Liver (tissue), 9 donors: ENCODE measurements around the gene NELL1. TPM values are rescaled to one million over a fixed set of nuclear protein-coding genes. Genes with fewer than 3 reads are reported as not detected.

ENCODE experiments used
- DNase-seq: peaks from one replicate; pipeline ENCODE4 v3.0.0-alpha.2; 2017; ENCODE audit warnings: low spot score
- H3K27ac ChIP-seq, 2 donors: one replicate each; pipeline ENCODE4 v1.7.0; 2013; ENCODE audit warnings: inconsistent platforms in 2 of 2, low read length in 2 of 2, control low read depth in 1 of 2, low read depth in 1 of 2, mild to moderate bottlenecking in 1 of 2
- H3K27me3 ChIP-seq, 4 donors: one replicate each; pipeline versions ENCODE4 v1.6.1 to v1.7.0; 2013; ENCODE audit warnings: low read length in 3 of 4, inconsistent platforms in 1 of 4, mild to moderate bottlenecking in 1 of 4, moderate library complexity in 1 of 4; ENCODE audit not compliant: control insufficient read depth in 4 of 4, insufficient read depth in 4 of 4
- H3K36me3 ChIP-seq, 4 donors: one replicate each; pipeline versions ENCODE4 v1.6.1 to v1.7.0; 2013; ENCODE audit warnings: low read length in 3 of 4, mild to moderate bottlenecking in 3 of 4, low read depth in 1 of 4, moderate library complexity in 1 of 4; ENCODE audit not compliant: control insufficient read depth in 4 of 4, insufficient read depth in 3 of 4
- H3K4me1 ChIP-seq, 4 donors: one replicate each; pipeline versions ENCODE4 v1.6.1 to v1.7.0; 2013; ENCODE audit warnings: low read length in 3 of 4, mild to moderate bottlenecking in 3 of 4, moderate library complexity in 1 of 4; ENCODE audit not compliant: control insufficient read depth in 4 of 4, insufficient read depth in 4 of 4
- H3K4me3 ChIP-seq, 3 donors: one replicate each; pipeline versions ENCODE4 v1.6.1 to v1.7.0; 2013; ENCODE audit warnings: low read length in 3 of 3, control low read depth in 1 of 3, low read depth in 1 of 3, mild to moderate bottlenecking in 1 of 3
- H3K9ac ChIP-seq, 2 donors: one replicate each; pipeline ENCODE4 v1.7.0; 2013; ENCODE audit warnings: low read length in 2 of 2, mild to moderate bottlenecking in 2 of 2, moderate library complexity in 2 of 2, control low read depth in 1 of 2, low read depth in 1 of 2
- H3K9me3 ChIP-seq, 4 donors: one replicate each; pipeline versions ENCODE4 v1.6.1 to v1.7.0; 2013; ENCODE audit warnings: low read length in 3 of 4; ENCODE audit not compliant: control insufficient read depth in 4 of 4
- FOXA1 ChIP-seq: IDR thresholded peaks from 2 replicates; pipeline ENCODE4 v1.6.1; 2016; ENCODE audit warnings: antibody characterized with exemption
- FOXA2 ChIP-seq: IDR thresholded peaks from 2 replicates; pipeline ENCODE4 v1.6.1; 2016; ENCODE audit warnings: antibody characterized with exemption
- GABPA ChIP-seq, 2 donors: IDR thresholded peaks in 1 of 2; conservative IDR thresholded peaks in 1 of 2; 2 replicates each; pipeline ENCODE4 v1.6.1; 2016; ENCODE audit warnings: antibody characterized with exemption in 2 of 2, mild to moderate bottlenecking in 1 of 2, moderate library complexity in 1 of 2
- HNF4G ChIP-seq: IDR thresholded peaks from 2 replicates; pipeline ENCODE4 v1.6.1; 2016; ENCODE audit warnings: antibody characterized with exemption
- JUND ChIP-seq, 2 donors: IDR thresholded peaks; 2 replicates each; pipeline ENCODE4 v1.6.1; 2016; ENCODE audit warnings: antibody characterized with exemption in 2 of 2
- SP1 ChIP-seq: IDR thresholded peaks from 2 replicates; pipeline ENCODE4 v1.6.1; 2018; ENCODE audit warnings: antibody characterized with exemption, mild to moderate bottlenecking
- TAF1 ChIP-seq: conservative IDR thresholded peaks from 2 replicates; pipeline ENCODE4 v1.6.1; 2016; ENCODE audit warnings: antibody characterized with exemption, mild to moderate bottlenecking
- YY1 ChIP-seq: IDR thresholded peaks from 2 replicates; pipeline ENCODE4 v1.6.1; 2016; ENCODE audit warnings: antibody characterized with exemption, mild to moderate bottlenecking
- WGBS: extraction: QIAGEN DNeasy Blood & Tissue Kit; methylation state at CpG from one replicate; pipeline ENCODE4 v1.1.7; 2013; 5-methylcytosine and 5-hydroxymethylcytosine counted together
- polyA plus RNA-seq, 2 donors: library from polyadenylated mRNA; stranded (reverse) in 1 of 2; unstranded in 1 of 2; fragments of 200-250 nt in 1 of 2; fragments of >200 nt in 1 of 2; fragmentation: Nextera tagmentation in 1 of 2; extraction: Ambion mirVana in 1 of 2; gene quantifications; one replicate each; pipeline versions ENCODE4 v1.2.1 to v1.2.3, GENCODE V29; 2013 to 2015
- total RNA-seq, 2 donors: library from RNA; depleted of rRNA; stranded (reverse); fragments of >200 nt; gene quantifications; one replicate each; pipeline ENCODE4 v1.2.3, GENCODE V29; 2014
- TF ChIP-seq, protein P1 (sequence below): fragments of 150-350 bp; IDR thresholded peaks from 2 replicates; pipeline ENCODE4 v1.5.1; 2017; ENCODE audit warnings: improper control_type of control experiment, low read depth, low read length; ENCODE audit not compliant: missing input control
- TF ChIP-seq, protein P2 (sequence below): IDR thresholded peaks from 2 replicates; pipeline ENCODE4 v1.6.1; 2016; ENCODE audit warnings: antibody characterized with exemption
- TF ChIP-seq, protein P3 (sequence below): IDR thresholded peaks from 2 replicates; pipeline ENCODE4 v1.6.1; 2016; ENCODE audit warnings: antibody characterized with exemption, mild to moderate bottlenecking
- donor health status: healthy.
- donor health status: healthy.
- donor health status: healthy.
- donor health status: healthy.
- donor health status: healthy.

The NELL1 gene
- total and polyA plus RNA-seq, 4 donors: not detected

DNA sequence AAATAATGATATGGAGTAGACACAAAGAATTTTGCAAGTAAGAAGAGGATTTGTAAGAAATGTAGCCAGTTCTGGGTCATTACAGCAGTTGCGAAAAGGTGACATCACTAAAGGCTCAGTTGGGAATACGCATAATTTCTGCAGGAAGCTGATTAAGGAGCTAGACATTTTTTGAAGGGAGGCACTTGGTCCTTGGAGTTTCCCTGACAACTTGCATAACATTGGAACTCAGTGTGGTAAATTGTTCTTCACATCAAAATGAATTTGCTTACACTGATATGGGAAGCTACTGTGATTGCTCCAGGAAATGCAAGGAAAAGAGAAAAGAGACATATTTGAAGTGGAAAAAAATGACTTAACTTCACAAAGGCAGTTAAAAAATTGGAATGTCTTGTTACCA is 626.1 kb downstream of the NELL1 start:
- Histone ChIP-seq H3K27me3 (no peaks in the 10 kb centered on the region), H3K27ac (no peak overlapping the region), H3K9me3 (peaks cover 0 to 2% (median 0%) of the 10 kb centered on the region in 4 donors), H3K36me3 (no peaks in the 10 kb centered on the region), H3K4me1 (no peaks in the 10 kb centered on the region), H3K9ac (no peak overlapping the region), H3K4me3 (no peak overlapping the region)
- DNase-seq: no peak
- WGBS: 84% methylated on average over 2 of the region's 2 CpGs
- TF ChIP-seq HNF4G (no peak), GABPA (IDR thresholded peaks at IDR 0.05 in 1 of 2, conservative IDR thresholded peaks at IDR 0.05 in 1 of 2) (no peak)

DNA sequence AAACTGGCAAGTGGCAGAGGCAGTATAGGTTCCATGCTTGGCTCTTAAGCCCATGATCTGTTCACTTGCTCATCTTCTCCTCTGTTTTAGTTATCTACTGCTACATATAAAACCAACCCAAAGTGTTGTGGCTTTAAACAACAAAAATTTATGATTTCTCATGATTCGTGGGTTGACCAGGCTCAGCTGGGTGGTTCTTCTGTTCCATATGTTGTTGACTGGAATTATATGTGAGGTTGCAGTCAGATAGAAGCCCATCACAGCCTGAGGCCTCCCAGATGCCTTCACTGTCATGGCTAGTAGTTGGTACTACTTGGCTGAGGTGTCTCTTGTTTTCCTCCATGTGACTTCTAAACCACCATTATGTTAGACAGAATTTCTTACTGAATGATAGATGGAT is 632.6 kb downstream of the NELL1 start:
- no peak for DNase-seq
- Histone ChIP-seq H3K9ac (no peak overlapping the region), H3K27ac (no peak overlapping the region), H3K36me3 (no peaks in the 10 kb centered on the region), H3K4me3 (no peak overlapping the region), H3K9me3 (peaks cover 0 to 4% (median 0%) of the 10 kb centered on the region in 4 donors), H3K27me3 (no peaks in the 10 kb centered on the region), H3K4me1 (no peaks in the 10 kb centered on the region)
- 63% methylated on average over 1 of the region's 1 CpG for WGBS
- TF ChIP-seq SP1: no peak
- TF ChIP-seq YY1: no peak
- no peak for TF ChIP-seq FOXA1
- TF ChIP-seq, protein P1, sequence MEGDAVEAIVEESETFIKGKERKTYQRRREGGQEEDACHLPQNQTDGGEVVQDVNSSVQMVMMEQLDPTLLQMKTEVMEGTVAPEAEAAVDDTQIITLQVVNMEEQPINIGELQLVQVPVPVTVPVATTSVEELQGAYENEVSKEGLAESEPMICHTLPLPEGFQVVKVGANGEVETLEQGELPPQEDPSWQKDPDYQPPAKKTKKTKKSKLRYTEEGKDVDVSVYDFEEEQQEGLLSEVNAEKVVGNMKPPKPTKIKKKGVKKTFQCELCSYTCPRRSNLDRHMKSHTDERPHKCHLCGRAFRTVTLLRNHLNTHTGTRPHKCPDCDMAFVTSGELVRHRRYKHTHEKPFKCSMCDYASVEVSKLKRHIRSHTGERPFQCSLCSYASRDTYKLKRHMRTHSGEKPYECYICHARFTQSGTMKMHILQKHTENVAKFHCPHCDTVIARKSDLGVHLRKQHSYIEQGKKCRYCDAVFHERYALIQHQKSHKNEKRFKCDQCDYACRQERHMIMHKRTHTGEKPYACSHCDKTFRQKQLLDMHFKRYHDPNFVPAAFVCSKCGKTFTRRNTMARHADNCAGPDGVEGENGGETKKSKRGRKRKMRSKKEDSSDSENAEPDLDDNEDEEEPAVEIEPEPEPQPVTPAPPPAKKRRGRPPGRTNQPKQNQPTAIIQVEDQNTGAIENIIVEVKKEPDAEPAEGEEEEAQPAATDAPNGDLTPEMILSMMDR: no peak
- TF ChIP-seq GABPA (IDR thresholded peaks at IDR 0.05 in 1 of 2, conservative IDR thresholded peaks at IDR 0.05 in 1 of 2): no peak
- TF ChIP-seq, protein P2, sequence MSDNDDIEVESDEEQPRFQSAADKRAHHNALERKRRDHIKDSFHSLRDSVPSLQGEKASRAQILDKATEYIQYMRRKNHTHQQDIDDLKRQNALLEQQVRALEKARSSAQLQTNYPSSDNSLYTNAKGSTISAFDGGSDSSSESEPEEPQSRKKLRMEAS: no peak

DNA sequence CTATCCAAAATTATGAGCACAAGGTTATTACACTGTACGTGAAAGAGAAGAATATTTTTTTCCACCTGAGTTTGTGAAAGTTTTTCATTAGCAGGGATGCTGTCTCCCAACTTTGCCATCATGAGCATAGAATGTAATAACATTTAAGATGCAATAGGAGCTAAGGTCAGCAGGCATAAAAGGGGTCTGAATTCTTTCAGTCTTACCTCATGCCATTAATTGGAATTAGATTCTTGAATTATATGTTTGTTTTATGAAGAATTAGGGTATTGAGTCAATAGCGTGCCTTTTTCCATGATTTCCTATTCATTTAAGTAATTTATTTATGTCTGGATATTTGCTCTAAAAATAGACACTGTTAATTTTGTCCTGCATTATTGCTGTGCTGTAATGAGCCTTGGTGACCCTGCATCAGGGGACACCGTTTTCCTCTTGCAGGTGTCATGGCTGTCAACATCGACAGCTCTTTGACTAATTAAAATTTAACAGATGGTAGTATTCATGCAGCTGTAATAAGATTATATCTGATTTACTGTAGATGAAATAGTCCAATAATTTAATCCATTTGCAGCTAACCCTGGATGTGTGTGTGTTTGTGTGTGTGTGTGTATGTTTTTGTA is 637.5 kb downstream of the NELL1 start:
- WGBS: 69% methylated on average over 4 of the region's 4 CpGs
- TF ChIP-seq, protein P2: no peak
- TF ChIP-seq HNF4G (no peak), JUND (IDR thresholded peaks at IDR 0.05) (no peak), TAF1 (no peak), FOXA2 (no peak), GABPA (IDR thresholded peaks at IDR 0.05 in 1 of 2, conservative IDR thresholded peaks at IDR 0.05 in 1 of 2) (no peak), SP1 (no peak), FOXA1 (no peak), YY1 (no peak)
- TF ChIP-seq, protein P3, sequence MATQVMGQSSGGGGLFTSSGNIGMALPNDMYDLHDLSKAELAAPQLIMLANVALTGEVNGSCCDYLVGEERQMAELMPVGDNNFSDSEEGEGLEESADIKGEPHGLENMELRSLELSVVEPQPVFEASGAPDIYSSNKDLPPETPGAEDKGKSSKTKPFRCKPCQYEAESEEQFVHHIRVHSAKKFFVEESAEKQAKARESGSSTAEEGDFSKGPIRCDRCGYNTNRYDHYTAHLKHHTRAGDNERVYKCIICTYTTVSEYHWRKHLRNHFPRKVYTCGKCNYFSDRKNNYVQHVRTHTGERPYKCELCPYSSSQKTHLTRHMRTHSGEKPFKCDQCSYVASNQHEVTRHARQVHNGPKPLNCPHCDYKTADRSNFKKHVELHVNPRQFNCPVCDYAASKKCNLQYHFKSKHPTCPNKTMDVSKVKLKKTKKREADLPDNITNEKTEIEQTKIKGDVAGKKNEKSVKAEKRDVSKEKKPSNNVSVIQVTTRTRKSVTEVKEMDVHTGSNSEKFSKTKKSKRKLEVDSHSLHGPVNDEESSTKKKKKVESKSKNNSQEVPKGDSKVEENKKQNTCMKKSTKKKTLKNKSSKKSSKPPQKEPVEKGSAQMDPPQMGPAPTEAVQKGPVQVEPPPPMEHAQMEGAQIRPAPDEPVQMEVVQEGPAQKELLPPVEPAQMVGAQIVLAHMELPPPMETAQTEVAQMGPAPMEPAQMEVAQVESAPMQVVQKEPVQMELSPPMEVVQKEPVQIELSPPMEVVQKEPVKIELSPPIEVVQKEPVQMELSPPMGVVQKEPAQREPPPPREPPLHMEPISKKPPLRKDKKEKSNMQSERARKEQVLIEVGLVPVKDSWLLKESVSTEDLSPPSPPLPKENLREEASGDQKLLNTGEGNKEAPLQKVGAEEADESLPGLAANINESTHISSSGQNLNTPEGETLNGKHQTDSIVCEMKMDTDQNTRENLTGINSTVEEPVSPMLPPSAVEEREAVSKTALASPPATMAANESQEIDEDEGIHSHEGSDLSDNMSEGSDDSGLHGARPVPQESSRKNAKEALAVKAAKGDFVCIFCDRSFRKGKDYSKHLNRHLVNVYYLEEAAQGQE: no peak
- TF ChIP-seq, protein P1: no peak
- Histone ChIP-seq H3K27ac (no peak overlapping the region), H3K27me3 (peaks cover 0 to 3% (median 0%) of the 10 kb centered on the region in 4 donors), H3K4me3 (no peak overlapping the region), H3K4me1 (no peaks in the 10 kb centered on the region), H3K9ac (no peak overlapping the region), H3K36me3 (no peaks in the 10 kb centered on the region), H3K9me3 (peaks cover 0 to 3% (median 0%) of the 10 kb centered on the region in 4 donors)
- no peak for DNase-seq
